NCI-H460 (cell line): Measurements from ENCODE around the gene DPH2. TPM values are rescaled to one million over a fixed set of nuclear protein-coding genes. Genes with fewer than 3 reads are reported as not detected.

ENCODE experiments used
- DNase-seq: peaks from one replicate; pipeline ENCODE4 v3.0.0-alpha.2; 2016; ENCODE audit warnings: low read depth; ENCODE audit errors: extremely low read depth
- polyA plus RNA-seq: library from polyadenylated mRNA; depleted of rRNA; stranded (reverse); fragments of >200 nt; gene quantifications from 2 replicates; pipeline ENCODE4 v1.2.3, GENCODE V29; 2014; cell fraction: nucleus; rRNA removed
- total RNA-seq: library from RNA; depleted of rRNA; stranded (reverse); fragments of >200 nt; shearing (Covaris generic); gene quantifications from 2 replicates; pipeline ENCODE4 v1.2.3, GENCODE V29; 2014; rRNA removed

The DPH2 gene
- total RNA-seq: 28.1 and 28.9 TPM in 2 replicates
- polyA plus RNA-seq: 60.8 and 65.8 TPM in 2 replicates

DNA sequence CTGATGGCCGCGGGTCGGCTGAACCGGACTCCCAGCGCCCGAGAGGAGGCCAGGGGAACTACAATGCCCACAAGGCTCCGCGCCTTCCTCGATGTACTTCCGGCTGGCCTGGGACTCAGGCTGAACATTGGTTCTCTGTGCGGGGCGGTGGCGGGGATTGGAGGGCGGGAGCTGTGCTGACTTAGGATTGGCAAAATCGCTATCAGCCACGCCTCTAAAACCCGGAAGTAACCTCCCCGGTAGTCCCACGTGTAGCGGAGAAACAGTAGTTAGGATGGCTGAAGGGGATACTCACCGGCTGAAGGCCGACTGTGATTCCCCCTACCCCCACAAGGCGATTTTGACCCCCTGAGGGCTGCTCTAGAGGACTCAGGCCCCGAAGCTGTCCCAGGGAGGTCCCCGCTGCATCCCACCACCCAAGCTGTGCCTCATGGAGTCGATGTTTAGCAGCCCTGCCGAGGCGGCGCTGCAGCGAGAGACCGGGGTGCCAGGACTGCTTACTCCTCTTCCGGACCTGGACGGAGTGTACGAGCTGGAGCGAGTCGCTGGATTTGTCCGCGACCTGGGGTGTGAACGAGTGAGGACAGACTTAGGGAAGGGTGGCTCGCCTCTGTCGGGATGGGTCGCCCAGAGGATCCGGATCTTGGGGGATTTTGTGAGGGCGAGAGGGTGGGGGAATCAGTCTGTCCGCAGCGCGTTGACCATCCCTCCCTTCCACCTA lies at the start of gene DPH2:
TSS of gene DPH2 (plus strand) at position 265 of the 721 bp plus-strand sequence. CDS start at position 431, 166 bp downstream.
- DNase-seq: peak; percentile 90

DNA sequence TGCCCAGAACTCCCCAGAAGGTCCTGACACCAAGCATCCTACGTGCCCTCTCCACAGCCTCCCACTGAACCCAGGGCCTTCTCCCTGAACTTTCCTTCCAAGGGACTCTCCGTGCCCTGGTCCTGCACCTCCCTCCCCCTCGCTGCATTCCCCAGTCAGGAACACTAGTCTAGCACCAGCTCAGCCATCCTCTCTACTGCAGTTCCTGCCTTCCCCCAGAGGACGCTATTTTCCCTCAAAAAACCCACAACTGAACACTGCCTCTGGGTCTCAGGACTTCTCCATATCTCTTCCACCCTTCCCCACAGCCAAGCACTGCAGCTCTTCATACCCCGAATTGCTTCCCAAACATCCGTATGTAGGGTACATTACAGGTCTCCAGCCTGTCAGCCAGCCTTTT lies 48.8 kb upstream of the DPH2 start:
- no peak for DNase-seq

DNA sequence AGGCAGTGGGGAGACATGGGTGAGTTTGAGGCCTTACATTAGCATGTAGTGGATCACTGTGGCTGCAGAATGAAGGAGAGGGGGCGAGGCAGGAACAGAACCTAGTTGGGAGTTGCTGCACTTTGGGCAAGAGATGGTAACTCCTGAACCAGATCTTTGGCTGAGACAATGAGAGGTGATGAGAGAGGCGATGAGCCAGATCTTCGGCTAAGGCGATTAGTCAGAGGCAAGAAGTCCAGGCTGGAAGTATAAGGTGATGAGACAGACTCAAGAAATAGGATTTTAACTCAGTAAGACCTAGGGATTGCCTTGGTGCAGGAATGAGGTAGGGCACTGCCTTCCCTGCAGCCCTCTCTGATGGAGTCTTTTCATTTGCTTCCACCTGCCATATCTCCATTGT lies 45.3 kb upstream of the DPH2 start:
- DNase-seq: no peak

- DNase-seq: no peak
These were observed 44.0 kb upstream of the DPH2 start for GRCh38 chr1:43925846-43926245.

DNA sequence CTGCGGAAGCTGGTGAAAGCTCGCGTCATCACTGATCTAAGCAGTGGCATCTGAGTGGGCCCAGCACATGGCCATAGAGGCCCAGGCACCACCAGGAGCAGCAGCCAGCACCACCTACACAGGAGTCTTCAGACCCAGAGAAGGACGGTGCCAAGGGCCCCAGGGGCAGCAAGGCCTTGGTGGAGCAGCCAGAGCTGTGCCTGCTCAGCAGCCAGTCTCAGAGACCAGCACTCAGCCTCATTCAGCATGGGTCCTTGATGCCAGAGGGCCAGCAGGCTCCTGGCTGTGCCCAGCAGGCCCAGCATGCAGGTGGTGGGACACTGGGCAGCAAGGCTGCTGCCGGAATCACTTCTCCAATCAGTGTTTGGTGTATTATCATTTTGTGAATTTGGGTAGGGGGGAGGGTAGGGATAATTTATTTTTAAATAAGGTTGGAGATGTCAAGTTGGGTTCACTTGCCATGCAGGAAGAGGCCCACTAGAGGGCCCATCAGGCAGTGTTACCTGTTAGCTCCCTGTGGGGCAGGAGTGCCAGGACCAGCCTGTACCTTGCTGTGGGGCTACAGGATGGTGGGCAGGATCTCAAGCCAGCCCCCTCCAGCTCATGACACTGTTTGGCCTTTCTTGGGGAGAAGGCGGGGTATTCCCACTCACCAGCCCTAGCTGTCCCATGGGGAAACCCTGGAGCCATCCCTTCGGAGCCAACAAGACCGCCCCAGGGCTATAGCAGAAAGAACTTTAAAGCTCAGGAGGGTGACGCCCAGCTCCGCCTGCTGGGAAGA lies 39.5 kb upstream of the DPH2 start:
- DNase-seq: no peak

- DNase-seq: no peak
These were observed 38.9 kb upstream of the DPH2 start for GRCh38 chr1:43930949-43931275.

DNA sequence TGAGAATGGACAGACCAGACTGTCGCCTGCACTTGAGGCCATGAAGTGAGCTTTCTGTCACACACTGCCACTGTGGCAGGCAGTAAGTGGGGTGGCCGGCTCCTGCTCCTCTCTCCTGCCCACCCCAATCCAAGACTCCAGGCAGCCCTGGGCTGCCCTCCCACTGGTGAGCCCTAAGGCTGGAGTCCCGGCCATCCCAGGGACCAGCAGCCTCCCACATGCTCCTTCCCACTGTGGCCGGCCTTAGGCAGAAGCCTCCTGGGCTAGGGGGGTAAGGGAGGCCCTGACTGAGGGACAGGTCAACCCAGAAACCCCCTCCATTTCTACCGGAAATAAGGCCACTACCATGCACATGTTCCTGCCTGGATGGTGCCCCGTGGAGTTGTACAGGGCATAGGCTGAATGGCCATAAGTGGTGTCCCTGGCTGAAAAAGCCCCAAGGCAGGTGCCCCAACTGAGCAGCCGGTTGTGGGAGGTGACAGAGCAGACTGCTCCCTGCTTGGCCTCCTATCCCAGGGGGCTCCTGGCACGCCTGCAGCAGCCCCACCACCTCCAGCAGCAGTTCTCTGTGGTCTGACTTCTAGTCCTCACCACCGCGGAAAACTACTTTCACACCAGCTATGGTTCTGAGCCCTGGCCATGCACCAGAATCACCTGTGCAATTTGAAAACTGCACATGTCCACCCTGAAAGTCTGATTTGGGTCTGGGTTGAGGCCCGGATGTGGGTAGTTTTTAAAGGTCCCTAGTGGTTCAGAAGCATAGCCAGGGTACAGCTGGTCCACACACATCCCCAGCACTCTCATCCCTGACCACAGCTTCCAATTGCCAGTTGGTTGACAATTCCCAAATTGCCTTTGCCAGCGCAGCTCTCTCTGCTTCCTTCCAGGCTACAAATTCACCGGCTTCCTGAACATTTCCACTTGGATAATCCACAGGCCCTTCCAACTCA lies 37.8 kb upstream of the DPH2 start:
- DNase-seq: no peak

DNA sequence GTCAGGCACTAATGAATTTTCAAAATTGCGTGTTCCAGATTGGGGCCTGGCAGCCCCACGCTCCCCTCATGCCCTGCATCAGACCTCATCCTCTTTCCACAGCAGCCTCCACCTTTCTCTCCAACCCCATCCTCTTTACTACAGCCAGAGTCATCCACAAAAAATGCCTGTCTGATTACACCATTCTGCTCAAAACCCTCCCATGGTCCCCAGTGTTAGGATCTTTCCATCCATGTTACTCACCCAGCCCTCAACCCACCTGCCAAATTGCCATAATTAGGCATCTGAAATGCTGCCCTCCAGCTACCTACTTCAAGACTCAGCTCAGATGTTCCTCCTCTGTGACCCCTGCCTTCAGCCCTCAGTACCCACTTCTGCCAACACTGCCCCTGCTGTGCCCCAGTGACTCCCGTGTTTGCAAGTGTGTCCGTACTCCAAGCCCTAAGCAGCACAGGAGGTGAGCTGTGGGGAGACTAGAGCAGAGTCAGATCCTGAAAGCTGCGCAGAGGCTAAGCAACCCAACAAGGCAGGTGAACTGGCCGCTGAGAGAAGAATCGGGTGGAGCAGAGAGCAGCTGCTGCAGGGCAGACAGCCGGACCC lies 36.9 kb upstream of the DPH2 start:
- DNase-seq: no peak

GRCh38 chr1:43933386-43934100 lies 36.3 kb upstream of the DPH2 start, which contains the start of gene ARTN:
Gene ARTN, plus strand, starts transcription at chr1:43933801. Its CDS starts 1,856 bp downstream, at chr1:43935657.
- no peak for DNase-seq

GRCh38 chr1:43934101-43934985 lies 35.5 kb upstream of the DPH2 start:
- DNase-seq: peak; percentile 62

DNA sequence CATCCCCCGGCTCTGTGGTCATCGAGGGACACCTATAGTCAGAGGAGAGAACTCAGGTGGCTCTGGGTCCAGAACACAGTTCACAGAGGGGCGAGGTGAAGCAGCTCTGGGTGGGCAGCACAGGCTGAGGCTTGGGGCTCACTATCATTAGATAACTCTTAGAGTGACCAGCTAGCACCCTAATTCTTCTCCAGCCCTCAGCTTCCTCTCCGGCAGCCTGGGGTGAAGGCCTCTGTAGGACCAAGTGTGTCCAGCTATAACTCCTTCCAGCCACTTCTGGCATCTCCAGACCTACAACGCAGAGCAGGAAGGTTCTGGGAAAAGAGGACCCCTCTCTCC lies 34.9 kb upstream of the DPH2 start:
- DNase-seq: no peak

- no peak for DNase-seq
These were observed 33.9 kb upstream of the DPH2 start for GRCh38 chr1:43935711-43936427.

- no peak for DNase-seq
These were observed 33.2 kb upstream of the DPH2 start for GRCh38 chr1:43936431-43937151.

DNA sequence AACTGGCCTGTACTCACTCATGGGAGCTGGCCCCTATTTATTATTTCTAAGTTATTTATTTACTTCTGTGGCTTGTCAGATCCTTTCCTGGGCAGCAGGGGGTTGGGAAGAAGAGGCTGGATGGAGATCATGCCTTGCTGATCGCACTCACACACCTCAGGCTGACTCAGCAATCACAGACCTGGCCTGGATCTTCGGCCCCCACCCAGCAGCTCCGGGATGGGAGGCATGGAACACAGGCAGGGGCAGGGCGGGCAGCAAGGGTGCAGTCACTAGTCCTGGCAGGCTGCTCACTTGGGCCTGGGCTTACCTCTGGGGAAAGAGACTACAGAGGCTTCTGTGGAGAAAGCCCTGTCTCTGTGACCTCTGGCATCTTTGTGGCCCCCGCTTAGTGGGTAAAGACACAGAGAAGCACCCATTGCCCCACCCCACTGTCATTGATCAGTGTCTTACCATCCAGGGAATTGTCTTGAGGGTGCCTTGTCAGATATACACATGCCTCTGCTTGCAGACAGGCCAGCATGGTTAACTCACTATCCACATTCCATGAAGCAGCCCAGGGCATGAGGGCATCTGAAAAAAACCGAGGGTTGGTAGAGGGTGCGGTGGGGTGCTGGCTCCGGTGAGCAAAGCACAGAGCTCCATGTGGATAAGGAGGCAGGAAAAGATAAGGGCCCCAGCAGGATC lies 32.5 kb upstream of the DPH2 start:
- no peak for DNase-seq

DNA sequence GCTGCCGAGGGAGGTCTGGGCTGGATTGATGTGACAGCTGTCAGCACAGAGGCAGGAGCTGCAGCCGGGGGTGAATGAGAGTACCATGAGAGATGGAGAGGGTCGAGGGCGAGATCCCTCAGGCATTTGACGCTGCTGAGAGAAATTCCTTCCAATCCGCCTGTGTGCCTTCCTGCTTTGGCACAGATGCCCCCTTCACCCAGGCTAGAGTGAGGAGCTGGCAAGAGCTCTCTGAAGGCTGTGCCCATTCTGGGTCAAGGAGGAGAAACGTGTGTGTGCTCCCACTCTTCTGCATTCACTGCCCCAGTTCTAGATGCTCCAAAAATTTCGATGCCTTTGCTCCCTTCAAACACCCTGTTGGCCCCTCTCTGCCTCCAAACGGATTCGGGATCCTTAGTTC lies 31.4 kb upstream of the DPH2 start:
- no peak for DNase-seq

- DNase-seq: no peak
These were observed 30.8 kb upstream of the DPH2 start for GRCh38 chr1:43938892-43939587.
